NCI-H446 (cell line): Measurements from ENCODE around the gene FBXO10.
"Not testable (repeated sequence)": the region's sequence is repeated elsewhere in the genome, so short reads cannot be mapped to it uniquely, and the experiment has no call there.

Experiments used
- DNase-seq, 2 experiments: peaks; one replicate each; lab custom pipeline; 2025; lab: John Stamatoyannopoulos, UW

The FBXO10 gene

DNA sequence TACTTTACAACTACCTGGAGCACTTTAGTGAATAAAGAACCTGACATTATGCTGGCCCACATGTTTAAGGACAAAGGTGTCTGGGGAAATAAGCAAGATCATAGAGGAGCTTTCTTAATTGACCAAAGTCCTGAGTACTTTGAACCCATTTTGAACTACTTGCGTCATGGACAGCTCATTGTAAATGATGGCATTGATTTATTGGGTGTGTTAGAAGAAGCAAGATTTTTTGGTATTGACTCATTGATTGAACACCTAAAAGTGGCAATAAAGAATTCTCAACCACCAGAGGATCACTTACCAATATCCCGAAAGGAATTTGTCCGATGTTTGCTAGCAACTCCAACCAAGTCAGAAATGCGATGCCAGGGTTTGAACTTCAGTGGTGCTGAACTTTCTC is 98.7 kb downstream of the FBXO10 start:
- not testable (repeated sequence) for DNase-seq

- DNase-seq, result no peak
These were observed 99.2 kb downstream of the FBXO10 start for GRCh38 chr9:37476930-37477329.

GRCh38 chr9:37474438-37474837 is 101.7 kb downstream of the FBXO10 start:
- no peak for DNase-seq

DNA sequence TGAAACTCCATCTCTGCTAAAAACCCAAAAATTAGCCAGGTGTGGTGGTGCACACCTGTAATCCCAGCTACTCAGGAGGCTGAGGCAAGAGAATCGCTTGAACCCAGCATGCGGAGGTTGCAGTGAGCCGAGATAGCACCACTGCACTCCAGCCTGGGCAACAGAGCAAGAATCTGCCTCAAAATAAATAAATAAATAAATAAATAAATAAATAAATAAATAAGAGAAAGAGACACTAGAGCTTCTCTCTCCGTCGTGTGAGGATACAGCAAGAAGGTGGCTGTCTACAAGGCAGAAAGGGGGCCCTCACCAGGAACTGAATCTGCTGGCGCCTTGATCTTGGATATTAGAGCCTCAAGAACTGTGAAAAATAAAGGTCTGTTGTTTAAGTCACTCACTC is 102.2 kb downstream of the FBXO10 start:
- DNase-seq, result not testable (repeated sequence)

DNA sequence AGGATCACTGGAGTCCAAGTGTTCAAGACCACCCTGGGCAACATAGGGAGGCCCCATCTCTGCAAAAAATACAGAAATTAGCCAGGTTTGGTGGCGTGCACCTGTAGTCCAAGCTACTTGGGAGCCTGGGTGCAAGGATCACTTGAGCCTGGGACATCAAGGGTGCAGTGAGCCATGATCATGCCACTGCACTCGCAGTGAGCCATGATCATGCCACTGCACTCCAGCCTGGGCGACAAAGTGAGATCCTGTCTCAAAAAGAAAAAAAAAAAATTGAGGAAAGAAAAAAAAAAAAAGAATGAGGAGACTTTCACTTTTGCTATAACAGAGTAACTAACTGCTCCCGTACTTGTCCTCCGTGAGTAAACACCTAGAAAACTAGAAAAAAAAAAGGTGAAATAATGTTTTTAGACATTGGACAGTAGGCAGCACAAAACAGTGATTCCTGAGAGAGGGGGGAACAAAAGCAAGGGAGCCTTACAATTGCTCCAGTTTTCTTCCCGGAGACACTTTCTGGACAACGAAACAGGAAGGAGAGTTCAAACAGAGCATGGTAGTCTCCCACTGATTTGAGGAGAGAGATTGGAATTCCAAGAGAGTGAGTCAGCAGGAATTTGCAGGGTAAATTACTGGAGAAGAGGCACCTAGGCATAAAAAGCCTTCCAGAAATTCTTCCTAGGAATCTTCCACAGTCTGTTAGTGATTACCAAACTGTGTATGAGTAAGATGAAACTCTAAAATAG is 104.1 kb downstream of the FBXO10 start:
- no peak for DNase-seq

- DNase-seq, result no peak
These were observed 107.6 kb downstream of the FBXO10 start for GRCh38 chr9:37468620-37469019.

- DNase-seq, result not testable (repeated sequence)
These were observed 108.7 kb downstream of the FBXO10 start for GRCh38 chr9:37467530-37467929.

DNA sequence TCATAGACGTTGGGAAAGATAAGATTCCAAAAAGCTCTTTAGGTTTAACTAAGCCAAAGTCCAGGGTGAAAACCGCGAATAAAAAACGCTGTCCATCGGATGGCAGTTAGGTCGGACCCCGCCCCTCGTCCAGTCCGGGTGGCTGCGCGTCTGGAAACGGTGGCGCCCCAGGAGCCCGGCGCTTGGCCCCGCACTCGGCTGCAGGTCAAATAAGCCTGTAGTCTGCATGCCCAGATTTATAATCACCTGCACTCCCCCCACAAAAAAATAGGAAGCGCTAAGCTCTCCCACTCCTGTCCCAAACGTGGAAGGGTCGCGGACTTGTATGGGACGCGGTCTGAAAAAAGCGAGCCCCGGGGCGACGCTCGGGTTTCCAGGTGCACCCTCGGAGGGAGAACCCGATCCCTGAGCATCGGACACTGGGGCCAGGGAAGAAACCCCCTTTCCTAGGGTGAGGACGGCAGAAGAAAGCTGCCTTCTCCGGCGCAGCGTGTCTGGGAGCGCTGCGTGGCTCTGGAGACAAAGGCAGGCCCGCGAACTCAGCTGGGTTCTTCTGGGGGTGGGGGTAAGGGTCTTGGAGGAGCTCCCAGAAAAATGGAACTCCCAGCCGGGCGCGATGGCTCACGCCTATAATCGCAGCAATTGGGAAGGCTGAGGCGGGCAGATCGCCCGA is 110.0 kb downstream of the FBXO10 start:
- peak; percentile 34 to 59 for DNase-seq

DNA sequence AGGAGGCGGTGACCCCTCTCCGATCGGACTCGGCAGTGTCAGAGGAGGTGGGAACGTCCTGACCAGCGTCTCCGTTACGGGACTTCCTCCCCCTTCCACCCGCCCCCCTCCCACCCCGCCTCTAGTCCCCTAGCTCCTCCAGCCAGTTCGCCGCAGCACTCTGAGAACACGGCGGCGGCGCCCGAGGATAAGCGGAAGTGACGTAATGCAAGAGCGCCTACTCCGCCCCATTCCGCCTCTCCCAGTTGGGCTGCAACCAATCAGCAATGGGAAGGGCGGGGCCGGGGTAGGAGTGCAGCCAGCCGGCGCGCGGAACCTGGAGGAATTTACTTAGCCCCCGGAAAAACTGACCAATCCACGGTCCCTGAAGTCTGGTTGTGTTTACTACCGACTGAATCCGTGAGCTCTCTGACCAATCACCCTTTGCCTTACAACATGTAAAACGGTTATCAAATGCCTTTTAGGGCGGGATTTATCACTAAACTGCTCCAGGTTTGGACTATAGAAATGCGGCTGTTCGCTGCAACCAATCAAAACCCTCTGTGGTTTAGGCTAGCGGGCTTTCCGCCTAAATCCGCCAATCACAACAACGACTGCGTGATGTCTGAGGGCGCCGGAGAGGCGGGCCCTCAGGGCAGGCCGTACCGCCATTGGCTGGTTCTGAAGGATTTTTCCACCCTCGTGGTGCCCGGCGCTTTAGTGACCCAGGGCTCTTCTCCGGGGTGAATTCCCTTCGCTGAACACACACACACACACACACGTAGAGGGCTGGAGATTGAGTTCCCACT is 110.7 kb downstream of the FBXO10 start, which contains the start of gene ZBTB5:
Gene ZBTB5 (minus strand): TSS at position 202 of the 788 bp plus-strand sequence. CDS start 22,899 bp downstream, outside the sequence.
- DNase-seq, result peak; percentile 96 to 100

GRCh38 chr9:37464426-37465248 is 111.5 kb downstream of the FBXO10 start:
- peak; percentile 55 to 67 for DNase-seq

- no peak for DNase-seq
These were observed 112.2 kb downstream of the FBXO10 start for GRCh38 chr9:37464006-37464405.
